ENCODE measurements around the gene RSBN1L. TPM values are rescaled to one million over a fixed set of nuclear protein-coding genes. Genes with fewer than 3 reads are reported as not detected.
"Not testable (repeated sequence)": the region's sequence is repeated elsewhere in the genome, so short reads cannot be mapped to it uniquely, and the experiment has no call there.

The RSBN1L gene
- 31.8 TPM for total RNA-seq
- 1 to 10 TPM; 7.3 to 9.8 (median 8.0) TPM for polyA plus RNA-seq

GRCh38 chr7:77696057-77696642 is at the start of gene RSBN1L:
Gene RSBN1L, plus strand, starts transcription at chr7:77696459. Its CDS starts 11 bp downstream, at chr7:77696470.
- peak within 1 kb of the TSS; percentile 88 for H3K27ac ChIP-seq (ENCODE audit: insufficient read depth, low read length, poor library complexity, severe bottlenecking)
- peaks cover 9% of the 10 kb centered on the region for H3K36me3 Mint-ChIP-seq
- H3K27ac Mint-ChIP-seq = peak within 1 kb of the TSS; percentile 97
- DNase-seq (peak; percentile 98 to 99 (median 98)), ATAC-seq (ENCODE audit: low read depth in 2 of 2) (peak; percentile 96 to 98)
- H3K9me3 ChIP-seq (ENCODE audit: control insufficient read depth in 2 of 2, low read length in 2 of 2) = no peaks in the 10 kb centered on the region
- peaks cover 0 to under 1% (median 0%) of the 10 kb centered on the region in 7 donors for H3K9me3 Mint-ChIP-seq
- no peaks in the 10 kb centered on the region for H3K27me3 ChIP-seq (ENCODE audit: control insufficient read depth, insufficient read depth, low read length)
- H3K4me3 Mint-ChIP-seq = peak within 1 kb of the TSS; percentile 98 to 99 (median 98)
- peak within 1 kb of the TSS; percentile 98 for H3K4me3 ChIP-seq (ENCODE audit: low read depth, low read length)
- peaks cover 51% of the 10 kb centered on the region for H3K4me1 ChIP-seq (ENCODE audit: control insufficient read depth, insufficient read depth, low read length, poor library complexity, severe bottlenecking)
- H3K4me1 Mint-ChIP-seq = peaks cover 20 to 69% (median 46%) of the 10 kb centered on the region in 4 donors
- H3K36me3 ChIP-seq (ENCODE audit: control insufficient read depth, insufficient read depth, low read length) = peaks cover 7% of the 10 kb centered on the region
- no peaks in the 10 kb centered on the region for H3K27me3 Mint-ChIP-seq

- Mint-ChIP-seq H3K4me3 (no peak overlapping the region), H3K27me3 (no peaks in the 10 kb centered on the region), H3K4me1 (no peaks in the 10 kb centered on the region), H3K36me3 (no peaks in the 10 kb centered on the region), H3K9me3 (no peaks in the 10 kb centered on the region), H3K27ac (no peak overlapping the region)
- Histone ChIP-seq H3K27ac (ENCODE audit: insufficient read depth, low read length, poor library complexity, severe bottlenecking) (no peak overlapping the region), H3K27me3 (ENCODE audit: control insufficient read depth, insufficient read depth, low read length) (no peaks in the 10 kb centered on the region), H3K4me1 (ENCODE audit: control insufficient read depth, insufficient read depth, low read length, poor library complexity, severe bottlenecking) (no peaks in the 10 kb centered on the region), H3K36me3 (ENCODE audit: control insufficient read depth, insufficient read depth, low read length) (no peaks in the 10 kb centered on the region), H3K9me3 (ENCODE audit: control insufficient read depth in 2 of 2, low read length in 2 of 2) (no peaks in the 10 kb centered on the region), H3K4me3 (ENCODE audit: low read depth, low read length) (no peak overlapping the region)
- no peak for ATAC-seq (ENCODE audit: low read depth in 2 of 2)
- no peak for DNase-seq
Observed at GRCh38 chr7:77648742-77649338, 47.4 kb upstream of the RSBN1L start.

- no peaks in the 10 kb centered on the region for H3K4me1 Mint-ChIP-seq
- no peak overlapping the region for H3K4me3 Mint-ChIP-seq
Observed at GRCh38 chr7:77649716-77650349, 46.4 kb upstream of the RSBN1L start.

GRCh38 chr7:77651575-77652162 is 44.6 kb upstream of the RSBN1L start:
- H3K9me3 Mint-ChIP-seq = no peaks in the 10 kb centered on the region
- no peaks in the 10 kb centered on the region for H3K27me3 ChIP-seq (ENCODE audit: control insufficient read depth, insufficient read depth, low read length)
- ATAC-seq (ENCODE audit: low read depth in 2 of 2) (no peak), DNase-seq (peak; percentile 22 to 64 (median 50))
- H3K27ac ChIP-seq (ENCODE audit: insufficient read depth, low read length, poor library complexity, severe bottlenecking) = no peak overlapping the region
- H3K4me1 ChIP-seq (ENCODE audit: control insufficient read depth, insufficient read depth, low read length, poor library complexity, severe bottlenecking) = no peaks in the 10 kb centered on the region
- H3K9me3 ChIP-seq (ENCODE audit: control insufficient read depth in 2 of 2, low read length in 2 of 2) = no peaks in the 10 kb centered on the region
- H3K4me3 ChIP-seq (ENCODE audit: low read depth, low read length) = no peak overlapping the region
- no peak overlapping the region for H3K27ac Mint-ChIP-seq
- H3K36me3 ChIP-seq (ENCODE audit: control insufficient read depth, insufficient read depth, low read length) = no peaks in the 10 kb centered on the region
- H3K4me1 Mint-ChIP-seq = no peaks in the 10 kb centered on the region
- H3K27me3 Mint-ChIP-seq = no peaks in the 10 kb centered on the region
- H3K36me3 Mint-ChIP-seq = peaks cover 4% of the 10 kb centered on the region
- H3K4me3 Mint-ChIP-seq = no peak overlapping the region

More at GRCh38 chr7:77649716-77650349, 46.4 kb upstream of the RSBN1L start:
- no peaks in the 10 kb centered on the region for H3K27me3 Mint-ChIP-seq
- no peak overlapping the region for H3K27ac ChIP-seq (ENCODE audit: insufficient read depth, low read length, poor library complexity, severe bottlenecking)
- no peaks in the 10 kb centered on the region for H3K9me3 ChIP-seq (ENCODE audit: control insufficient read depth in 2 of 2, low read length in 2 of 2)
- ATAC-seq (ENCODE audit: low read depth in 2 of 2) = no peak
- H3K27ac Mint-ChIP-seq = no peak overlapping the region
- no peak overlapping the region for H3K4me3 ChIP-seq (ENCODE audit: low read depth, low read length)
- no peaks in the 10 kb centered on the region for H3K27me3 ChIP-seq (ENCODE audit: control insufficient read depth, insufficient read depth, low read length)
- no peaks in the 10 kb centered on the region for H3K9me3 Mint-ChIP-seq
- H3K36me3 Mint-ChIP-seq = no peaks in the 10 kb centered on the region
- H3K4me1 ChIP-seq (ENCODE audit: control insufficient read depth, insufficient read depth, low read length, poor library complexity, severe bottlenecking) = no peaks in the 10 kb centered on the region
- DNase-seq = no peak
- no peaks in the 10 kb centered on the region for H3K36me3 ChIP-seq (ENCODE audit: control insufficient read depth, insufficient read depth, low read length)

- H3K4me1 Mint-ChIP-seq; H3K4me3 ChIP-seq (ENCODE audit: low read depth, low read length); H3K27ac Mint-ChIP-seq; ATAC-seq (ENCODE audit: low read depth in 2 of 2); H3K9me3 ChIP-seq (ENCODE audit: control insufficient read depth in 2 of 2, low read length in 2 of 2); H3K27me3 Mint-ChIP-seq; H3K27ac ChIP-seq (ENCODE audit: insufficient read depth, low read length, poor library complexity, severe bottlenecking); H3K27me3 ChIP-seq (ENCODE audit: control insufficient read depth, insufficient read depth, low read length); H3K36me3 ChIP-seq (ENCODE audit: control insufficient read depth, insufficient read depth, low read length); H3K4me3 Mint-ChIP-seq; H3K9me3 Mint-ChIP-seq; H3K36me3 Mint-ChIP-seq; H3K4me1 ChIP-seq (ENCODE audit: control insufficient read depth, insufficient read depth, low read length, poor library complexity, severe bottlenecking); DNase-seq: not testable (repeated sequence)
Observed at GRCh38 chr7:77652826-77653225, 43.4 kb upstream of the RSBN1L start.

GRCh38 chr7:77653572-77653971 is 42.7 kb upstream of the RSBN1L start:
- H3K4me3 Mint-ChIP-seq = no peak overlapping the region
- Histone ChIP-seq H3K4me1 (ENCODE audit: control insufficient read depth, insufficient read depth, low read length, poor library complexity, severe bottlenecking) (no peaks in the 10 kb centered on the region), H3K4me3 (ENCODE audit: low read depth, low read length) (no peak overlapping the region), H3K9me3 (ENCODE audit: control insufficient read depth in 2 of 2, low read length in 2 of 2) (no peaks in the 10 kb centered on the region), H3K36me3 (ENCODE audit: control insufficient read depth, insufficient read depth, low read length) (no peaks in the 10 kb centered on the region), H3K27ac (ENCODE audit: insufficient read depth, low read length, poor library complexity, severe bottlenecking) (no peak overlapping the region), H3K27me3 (ENCODE audit: control insufficient read depth, insufficient read depth, low read length) (no peaks in the 10 kb centered on the region)
- ATAC-seq (ENCODE audit: low read depth in 2 of 2) = no peak
- no peaks in the 10 kb centered on the region for H3K4me1 Mint-ChIP-seq
- no peaks in the 10 kb centered on the region for H3K27me3 Mint-ChIP-seq
- H3K9me3 Mint-ChIP-seq = no peaks in the 10 kb centered on the region
- peak overlapping the region in 1 of 3 donors; percentile 69 for H3K27ac Mint-ChIP-seq
- H3K36me3 Mint-ChIP-seq = peaks cover 4% of the 10 kb centered on the region
- no peak for DNase-seq

GRCh38 chr7:77655356-77655755 is 40.9 kb upstream of the RSBN1L start:
- H3K9me3 ChIP-seq (ENCODE audit: control insufficient read depth in 2 of 2, low read length in 2 of 2) = no peaks in the 10 kb centered on the region
- Mint-ChIP-seq H3K4me3 (no peak overlapping the region), H3K27me3 (no peaks in the 10 kb centered on the region), H3K36me3 (peaks cover 4% of the 10 kb centered on the region), H3K9me3 (no peaks in the 10 kb centered on the region), H3K4me1 (no peaks in the 10 kb centered on the region), H3K27ac (peak overlapping the region; percentile 36 to 53 (median 51))
- no peak for ATAC-seq (ENCODE audit: low read depth in 2 of 2)
- no peaks in the 10 kb centered on the region for H3K36me3 ChIP-seq (ENCODE audit: control insufficient read depth, insufficient read depth, low read length)
- no peak overlapping the region for H3K4me3 ChIP-seq (ENCODE audit: low read depth, low read length)
- no peaks in the 10 kb centered on the region for H3K27me3 ChIP-seq (ENCODE audit: control insufficient read depth, insufficient read depth, low read length)
- H3K4me1 ChIP-seq (ENCODE audit: control insufficient read depth, insufficient read depth, low read length, poor library complexity, severe bottlenecking) = no peaks in the 10 kb centered on the region
- DNase-seq = no peak
- no peak overlapping the region for H3K27ac ChIP-seq (ENCODE audit: insufficient read depth, low read length, poor library complexity, severe bottlenecking)

Data from CD4-positive, CD25-positive, alpha-beta regulatory T cell (primary cell).